H9 (cell line): ENCODE measurements around the gene RFT1. TPM values are rescaled to one million over a fixed set of nuclear protein-coding genes. Genes with fewer than 3 reads are reported as not detected.

Experiments used
- DNase-seq: peaks from one replicate; pipeline ENCODE4 v3.0.0-alpha.2; 2017
- H2AFZ ChIP-seq: one replicate; pipeline ENCODE4 v1.6.1; 2013; ENCODE audit warnings: mild to moderate bottlenecking, low read length, control low read depth, moderate library complexity
- H2AK5ac ChIP-seq: 2 replicates; pipeline ENCODE4 v1.6.1; 2013; ENCODE audit warnings: low read length, control low read depth, mixed read lengths; ENCODE audit not compliant: insufficient read length
- H2BK120ac ChIP-seq: one replicate; pipeline ENCODE4 v1.6.1; 2013; ENCODE audit warnings: low read depth, mild to moderate bottlenecking, low read length, control low read depth, inconsistent platforms; ENCODE audit not compliant: poor library complexity, severe bottlenecking
- H2BK12ac ChIP-seq: 2 replicates; pipeline ENCODE4 v1.6.1; 2013; ENCODE audit warnings: low read length, control low read depth, mixed read lengths, low read depth; ENCODE audit not compliant: insufficient read length
- H2BK15ac ChIP-seq: 2 replicates; pipeline ENCODE4 v1.6.1; 2013; ENCODE audit warnings: low read depth, low read length, control low read depth
- H2BK20ac ChIP-seq: one replicate; pipeline ENCODE4 v1.6.1; 2013; ENCODE audit warnings: low read depth, mild to moderate bottlenecking, low read length, control low read depth, inconsistent platforms; ENCODE audit not compliant: poor library complexity, severe bottlenecking
- H2BK5ac ChIP-seq: 2 replicates; pipeline ENCODE4 v1.6.1; 2013; ENCODE audit warnings: low read length, control low read depth, mixed read lengths; ENCODE audit not compliant: insufficient read length
- H3K14ac ChIP-seq: 2 replicates; pipeline ENCODE4 v1.6.1; 2013; ENCODE audit warnings: low read length, control low read depth; ENCODE audit not compliant: insufficient read depth
- H3K18ac ChIP-seq: 2 replicates; pipeline ENCODE4 v1.6.1; 2013; ENCODE audit warnings: low read depth, mild to moderate bottlenecking, mixed read lengths, low read length, control low read depth; ENCODE audit not compliant: insufficient read length
- H3K23ac ChIP-seq: 2 replicates; pipeline ENCODE4 v1.6.1; 2013; ENCODE audit warnings: low read length, control low read depth, mixed read lengths, low read depth; ENCODE audit not compliant: insufficient read length
- H3K23me2 ChIP-seq: 2 replicates; pipeline ENCODE4 v1.6.1; 2013; ENCODE audit warnings: low read depth, mild to moderate bottlenecking, mixed read lengths, low read length, control low read depth; ENCODE audit not compliant: insufficient read length, poor library complexity, severe bottlenecking
- H3K27ac ChIP-seq: 2 replicates; pipeline ENCODE4 v1.5.1; 2013; ENCODE audit warnings: low read length, control low read depth, mixed read lengths, low read depth; ENCODE audit not compliant: insufficient read length
- H3K27me3 ChIP-seq: 2 replicates; pipeline ENCODE4 v1.6.1; 2013; ENCODE audit warnings: low read length, control low read depth, inconsistent platforms; ENCODE audit not compliant: insufficient read depth
- H3K4ac ChIP-seq: 2 replicates; pipeline ENCODE4 v1.6.1; 2013; ENCODE audit warnings: low read depth, mild to moderate bottlenecking, control low read depth, inconsistent platforms, low read length, moderate library complexity
- H3K4me1 ChIP-seq: 2 replicates; pipeline ENCODE4 v1.6.1; 2013; ENCODE audit warnings: low read length, control low read depth, inconsistent platforms; ENCODE audit not compliant: insufficient read depth
- H3K4me2 ChIP-seq: 2 replicates; pipeline ENCODE4 v1.6.1; 2013; ENCODE audit warnings: low read length, control low read depth, mixed read lengths; ENCODE audit not compliant: insufficient read length, insufficient read depth
- H3K56ac ChIP-seq: 2 replicates; pipeline ENCODE4 v1.6.1; 2013; ENCODE audit warnings: low read depth, mild to moderate bottlenecking, mixed read lengths, low read length, control low read depth; ENCODE audit not compliant: insufficient read length
- H3K79me1 ChIP-seq: 2 replicates; pipeline ENCODE4 v1.6.1; 2013; ENCODE audit warnings: low read depth, mild to moderate bottlenecking, moderate library complexity, low read length, control low read depth, inconsistent platforms; ENCODE audit not compliant: insufficient read depth, poor library complexity, severe bottlenecking
- H3K79me2 ChIP-seq: 2 replicates; pipeline ENCODE4 v1.6.1; 2013; ENCODE audit warnings: low read length, control low read depth, inconsistent platforms; ENCODE audit not compliant: insufficient read depth
- H3K9ac ChIP-seq: 2 replicates; pipeline ENCODE4 v1.6.1; 2013; ENCODE audit warnings: low read length, control low read depth, mixed read lengths; ENCODE audit not compliant: insufficient read length; ENCODE audit errors: extremely low read depth
- H3K9me3 ChIP-seq: one replicate; pipeline ENCODE4 v1.6.1; 2013; ENCODE audit warnings: low read depth, low read length, inconsistent platforms; ENCODE audit not compliant: control insufficient read depth
- H3T11ph ChIP-seq: one replicate; pipeline ENCODE4 v1.6.1; 2013; ENCODE audit warnings: mild to moderate bottlenecking, low read length, control low read depth, inconsistent platforms
- H4K20me1 ChIP-seq: one replicate; pipeline ENCODE4 v1.6.1; 2013; ENCODE audit not compliant: control insufficient read depth, insufficient read length, insufficient read depth
- H4K5ac ChIP-seq: 2 replicates; pipeline ENCODE4 v1.6.1; 2013; ENCODE audit warnings: low read depth, mild to moderate bottlenecking, mixed read lengths, low read length, control low read depth; ENCODE audit not compliant: insufficient read length
- H4K8ac ChIP-seq: replicated peaks from 2 replicates; pipeline ENCODE4 v1.6.1; 2013; ENCODE audit warnings: low read length, control low read depth, mixed read lengths, low read depth; ENCODE audit not compliant: insufficient read length
- H4K91ac ChIP-seq: 2 replicates; pipeline ENCODE4 v1.6.1; 2013; ENCODE audit warnings: low read depth, mild to moderate bottlenecking, moderate library complexity, mixed read lengths, low read length, control low read depth; ENCODE audit not compliant: insufficient read length
- H3K27ac Mint-ChIP-seq, 3 experiments: 2 replicates in 2 of 3; 3 replicates in 1 of 3; pipeline ENCODE4 v1.8.0; 2020 to 2021; ENCODE audit warnings: mixed read lengths in 3 of 3, mild to moderate bottlenecking in 1 of 3, moderate library complexity in 1 of 3
- H3K27me3 Mint-ChIP-seq: 2 replicates; pipeline ENCODE4 v1.8.0; 2021; ENCODE audit warnings: low read depth, mild to moderate bottlenecking, moderate library complexity, mixed read lengths
- H3K36me3 Mint-ChIP-seq, 3 experiments: 2 replicates in 2 of 3; 3 replicates in 1 of 3; pipeline ENCODE4 v1.8.0; 2020 to 2021; ENCODE audit warnings: low read depth in 3 of 3, mixed read lengths in 3 of 3; ENCODE audit not compliant: insufficient read depth in 1 of 3
- H3K4me1 Mint-ChIP-seq, 2 experiments: 2 replicates each; pipeline ENCODE4 v1.8.0; 2020; ENCODE audit warnings: mixed read lengths in 2 of 2
- H3K4me3 Mint-ChIP-seq, 2 experiments: 2 replicates in 1 of 2; 3 replicates in 1 of 2; pipeline ENCODE4 v1.8.0; 2020 to 2021; ENCODE audit warnings: mild to moderate bottlenecking in 2 of 2, mixed read lengths in 2 of 2, moderate library complexity in 1 of 2
- H3K9me3 Mint-ChIP-seq, 2 experiments: 2 replicates in 1 of 2; 3 replicates in 1 of 2; pipeline ENCODE4 v1.8.0; 2020; ENCODE audit warnings: mild to moderate bottlenecking in 2 of 2, mixed read lengths in 2 of 2, moderate library complexity in 1 of 2
- WGBS: extraction: QIAGEN DNeasy Blood & Tissue Kit; methylation state at CpG from one replicate; pipeline ENCODE4 v1.1.7; 2013; ENCODE audit warnings: missing lambda C conversion rate, low lambda C conversion rate, mixed read lengths; ENCODE audit not compliant: insufficient read length; ENCODE audit errors: extremely low coverage; 5-methylcytosine and 5-hydroxymethylcytosine counted together
- total RNA-seq: library from RNA; stranded (reverse); gene quantifications from 2 replicates; pipeline ENCODE4 v1.2.1, GENCODE V29; 2021
- TF ChIP-seq, protein P1 (sequence below): fragments of 200-600 bp; sonication (generic); conservative IDR thresholded peaks from 3 replicates; pipeline ENCODE4 v1.8.0; 2021; ENCODE audit warnings: antibody characterized with exemption, mild to moderate bottlenecking

Gene RFT1
- total RNA-seq, 1 experiment from 2014 or later, result 24.1 TPM

DNA sequence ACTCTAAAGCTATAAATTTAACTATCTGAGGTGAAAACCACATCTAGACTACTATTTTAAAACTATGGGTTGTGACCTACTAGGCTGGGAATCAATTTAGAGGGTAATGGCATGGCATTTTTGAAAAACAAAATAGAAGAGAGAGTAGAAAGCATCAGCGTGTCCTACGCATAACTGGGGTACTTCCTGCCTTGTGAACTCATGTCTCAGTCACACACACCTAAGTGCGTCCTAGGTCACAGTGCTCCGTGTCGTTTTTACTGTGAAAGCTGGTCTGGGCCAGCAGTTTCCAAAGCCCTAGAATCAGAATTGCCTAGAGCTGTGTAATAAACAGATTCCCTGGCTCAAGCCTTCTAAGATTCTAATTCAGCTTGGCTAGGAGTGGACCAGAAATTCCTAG lies 32.3 kb downstream of the RFT1 start:
- H2BK12ac ChIP-seq, result no peak overlapping the region
- TF ChIP-seq, protein P1, sequence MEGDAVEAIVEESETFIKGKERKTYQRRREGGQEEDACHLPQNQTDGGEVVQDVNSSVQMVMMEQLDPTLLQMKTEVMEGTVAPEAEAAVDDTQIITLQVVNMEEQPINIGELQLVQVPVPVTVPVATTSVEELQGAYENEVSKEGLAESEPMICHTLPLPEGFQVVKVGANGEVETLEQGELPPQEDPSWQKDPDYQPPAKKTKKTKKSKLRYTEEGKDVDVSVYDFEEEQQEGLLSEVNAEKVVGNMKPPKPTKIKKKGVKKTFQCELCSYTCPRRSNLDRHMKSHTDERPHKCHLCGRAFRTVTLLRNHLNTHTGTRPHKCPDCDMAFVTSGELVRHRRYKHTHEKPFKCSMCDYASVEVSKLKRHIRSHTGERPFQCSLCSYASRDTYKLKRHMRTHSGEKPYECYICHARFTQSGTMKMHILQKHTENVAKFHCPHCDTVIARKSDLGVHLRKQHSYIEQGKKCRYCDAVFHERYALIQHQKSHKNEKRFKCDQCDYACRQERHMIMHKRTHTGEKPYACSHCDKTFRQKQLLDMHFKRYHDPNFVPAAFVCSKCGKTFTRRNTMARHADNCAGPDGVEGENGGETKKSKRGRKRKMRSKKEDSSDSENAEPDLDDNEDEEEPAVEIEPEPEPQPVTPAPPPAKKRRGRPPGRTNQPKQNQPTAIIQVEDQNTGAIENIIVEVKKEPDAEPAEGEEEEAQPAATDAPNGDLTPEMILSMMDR, result no peak
- H3K4me2 ChIP-seq, result no peak overlapping the region
- H3K79me1 ChIP-seq, result no peaks in the 10 kb centered on the region
- no peak overlapping the region for H2BK120ac ChIP-seq
- no peak overlapping the region for H2BK15ac ChIP-seq
- H3K23ac ChIP-seq, result no peak overlapping the region
- H3K27ac ChIP-seq, result no peak overlapping the region
- no peak overlapping the region for H3K9ac ChIP-seq
- H3T11ph ChIP-seq, result no peak overlapping the region
- H4K20me1 ChIP-seq, result no peaks in the 10 kb centered on the region
- Mint-ChIP-seq H3K9me3 (no peaks in the 10 kb centered on the region), H3K36me3 (peaks cover 5 to 22% (median 15%) of the 10 kb centered on the region in 3 experiments; a peak in 5 of 7 replicates), H3K27ac (no peak overlapping the region; a peak in 1 of 7 replicates), H3K27me3 (no peaks in the 10 kb centered on the region), H3K4me3 (no peak overlapping the region), H3K4me1 (peaks cover 2 to 11% of the 10 kb centered on the region in 2 experiments; a peak in 3 of 4 replicates)
- H4K5ac ChIP-seq, result no peak overlapping the region
- no peak overlapping the region for H3K4ac ChIP-seq
- H2AK5ac ChIP-seq, result no peak overlapping the region
- no peak overlapping the region for H2BK20ac ChIP-seq
- no peaks in the 10 kb centered on the region for H3K9me3 ChIP-seq
- H2BK5ac ChIP-seq, result no peak overlapping the region
- H3K23me2 ChIP-seq, result no peaks in the 10 kb centered on the region
- H3K18ac ChIP-seq, result no peak overlapping the region
- H4K8ac ChIP-seq, result no peak overlapping the region
- H3K79me2 ChIP-seq, result no peaks in the 10 kb centered on the region
- no peak overlapping the region for H3K14ac ChIP-seq
- DNase-seq, result no peak
- H3K27me3 ChIP-seq, result no peaks in the 10 kb centered on the region
- no peak overlapping the region for H2AFZ ChIP-seq
- H3K4me1 ChIP-seq, result no peaks in the 10 kb centered on the region; the same call in 1 of the 2 replicates
- H4K91ac ChIP-seq, result no peak overlapping the region
- no CpG with 5 or more reads among the region's 5 CpGs for WGBS
- no peak overlapping the region for H3K56ac ChIP-seq
